Neuronal stem cell (in vitro differentiated cells): ENCODE results near the gene PLA2G12A.

ENCODE experiments used
- DNase-seq: peaks from one replicate; pipeline ENCODE4 v3.0.0-alpha.2; 2013; ENCODE audit warnings: low spot score
- H2AFZ ChIP-seq: one replicate; pipeline ENCODE4 v1.6.1; 2013; ENCODE audit warnings: mild to moderate bottlenecking, low read length, inconsistent platforms
- H2AK5ac ChIP-seq: 2 replicates; pipeline ENCODE4 v1.6.1; 2013; ENCODE audit warnings: low read depth, mild to moderate bottlenecking, inconsistent platforms, low read length, moderate library complexity, mixed read lengths
- H2BK120ac ChIP-seq: 2 replicates; pipeline ENCODE4 v1.6.1; 2013; ENCODE audit warnings: low read depth, mild to moderate bottlenecking, inconsistent platforms, low read length, moderate library complexity, mixed read lengths
- H2BK12ac ChIP-seq: one replicate; pipeline ENCODE4 v1.6.1; 2013; ENCODE audit warnings: low read length, inconsistent platforms
- H2BK15ac ChIP-seq: 2 replicates; pipeline ENCODE4 v1.6.1; 2013; ENCODE audit warnings: mild to moderate bottlenecking, low read length, inconsistent platforms, mixed read lengths
- H2BK5ac ChIP-seq: one replicate; pipeline ENCODE4 v1.6.1; 2013; ENCODE audit warnings: inconsistent platforms, mild to moderate bottlenecking, low read length, moderate library complexity
- H3K14ac ChIP-seq: one replicate; pipeline ENCODE4 v1.6.1; 2013; ENCODE audit warnings: low read length, inconsistent platforms
- H3K18ac ChIP-seq: 2 replicates; pipeline ENCODE4 v1.6.1; 2013; ENCODE audit warnings: low read length, inconsistent platforms
- H3K23ac ChIP-seq: 2 replicates; pipeline ENCODE4 v1.6.1; 2013; ENCODE audit warnings: low read depth, mild to moderate bottlenecking, mixed read lengths, low read length, inconsistent platforms; ENCODE audit not compliant: poor library complexity
- H3K27ac ChIP-seq: replicated peaks from 3 replicates; pipeline ENCODE4 v1.5.1; 2013; ENCODE audit warnings: low read length, inconsistent platforms
- H3K27me3 ChIP-seq, 3 experiments: 2 replicates each; pipeline ENCODE4 v1.6.1; 2013; ENCODE audit warnings: low read length in 3 of 3, mild to moderate bottlenecking in 2 of 3, inconsistent platforms in 1 of 3, low read depth in 1 of 3, mixed read lengths in 1 of 3, moderate library complexity in 1 of 3; ENCODE audit not compliant: control insufficient read depth in 3 of 3, insufficient read depth in 3 of 3
- H3K36me3 ChIP-seq, 2 donors: replicated peaks in 1 of 2; 2 replicates each; pipeline ENCODE4 v1.6.1; 2013; ENCODE audit warnings: low read length in 2 of 2; ENCODE audit not compliant: control insufficient read depth in 2 of 2, insufficient read depth in 2 of 2
- H3K4ac ChIP-seq: 2 replicates; pipeline ENCODE4 v1.6.1; 2013; ENCODE audit warnings: inconsistent platforms, mild to moderate bottlenecking, low read length, moderate library complexity
- H3K4me1 ChIP-seq, 2 donors: 1 replicate in 1 of 2; 2 replicates in 1 of 2; pipeline ENCODE4 v1.6.1; 2013; ENCODE audit warnings: low read length in 2 of 2, low read depth in 1 of 2; ENCODE audit not compliant: control insufficient read depth in 2 of 2, insufficient read depth in 1 of 2
- H3K4me2 ChIP-seq: one replicate; pipeline ENCODE4 v1.6.1; 2013; ENCODE audit warnings: mild to moderate bottlenecking, low read length, inconsistent platforms; ENCODE audit not compliant: insufficient read depth, poor library complexity, severe bottlenecking
- H3K4me3 ChIP-seq, 2 donors: 2 replicates each; pipeline ENCODE4 v1.5.1; 2013; ENCODE audit warnings: low read length in 2 of 2, mild to moderate bottlenecking in 2 of 2, inconsistent platforms in 1 of 2, moderate library complexity in 1 of 2
- H3K79me1 ChIP-seq: one replicate; pipeline ENCODE4 v1.6.1; 2013; ENCODE audit warnings: low read depth, mild to moderate bottlenecking, inconsistent platforms, low read length, moderate library complexity
- H3K9ac ChIP-seq: one replicate; pipeline ENCODE4 v1.6.1; 2013; ENCODE audit warnings: mild to moderate bottlenecking, low read depth, low read length, inconsistent platforms; ENCODE audit not compliant: poor library complexity
- H3K9me3 ChIP-seq, 2 donors: replicated peaks in 1 of 2; 2 replicates each; pipeline versions ENCODE3 to v1.6.1; 2013; ENCODE audit warnings: low read length in 2 of 2, mild to moderate bottlenecking in 2 of 2, inconsistent platforms in 1 of 2, low read depth in 1 of 2, mixed read lengths in 1 of 2, moderate library complexity in 1 of 2; ENCODE audit not compliant: control insufficient read depth in 2 of 2, insufficient read depth in 1 of 2
- H4K8ac ChIP-seq: one replicate; pipeline ENCODE4 v1.6.1; 2013; ENCODE audit warnings: low read depth, mild to moderate bottlenecking, inconsistent platforms, low read length, moderate library complexity
- H4K91ac ChIP-seq: one replicate; pipeline ENCODE4 v1.6.1; 2013; ENCODE audit warnings: low read length, low read depth, mild to moderate bottlenecking, inconsistent platforms; ENCODE audit not compliant: poor library complexity
- WGBS, 2 donors: extraction: QIAGEN DNeasy Blood & Tissue Kit; methylation state at CpG; one replicate each; pipeline ENCODE4 v1.1.7; 2013; ENCODE audit warnings: missing lambda C conversion rate in 2 of 2, mixed read lengths in 1 of 2; ENCODE audit not compliant: insufficient read length in 2 of 2, insufficient replicate concordance in 1 of 2; ENCODE audit errors: extremely low coverage in 2 of 2; 5-methylcytosine and 5-hydroxymethylcytosine counted together

The PLA2G12A gene

GRCh38 chr4:109718759-109719158 is 11.1 kb downstream of the PLA2G12A start:
- no peaks in the 10 kb centered on the region for H3K27me3 ChIP-seq
- no CpG with 5 or more reads among the region's 1 CpG for WGBS, 2 donors
- H3K4me2 ChIP-seq: no peak overlapping the region
- H3K18ac ChIP-seq: no peak overlapping the region
- no peak overlapping the region for H4K91ac ChIP-seq
- peaks cover 0 to 6% of the 10 kb centered on the region in 2 donors for H3K9me3 ChIP-seq
- no peak overlapping the region for H3K27ac ChIP-seq
- DNase-seq: no peak
- H3K4me3 ChIP-seq: no peak overlapping the region
- H3K4me1 ChIP-seq: no peaks in the 10 kb centered on the region
- no peak overlapping the region for H2BK12ac ChIP-seq
- no peak overlapping the region for H3K23ac ChIP-seq
- no peak overlapping the region for H3K9ac ChIP-seq
- H3K36me3 ChIP-seq: peaks cover 1 to 19% of the 10 kb centered on the region in 2 donors
- no peak overlapping the region for H2BK120ac ChIP-seq
- H3K4ac ChIP-seq: no peak overlapping the region
- H3K14ac ChIP-seq: no peak overlapping the region
- H2BK5ac ChIP-seq: no peak overlapping the region
- no peak overlapping the region for H4K8ac ChIP-seq
- H2BK15ac ChIP-seq: no peak overlapping the region
- H3K79me1 ChIP-seq: no peaks in the 10 kb centered on the region
- H2AK5ac ChIP-seq: no peak overlapping the region
- H2AFZ ChIP-seq: no peak overlapping the region

- no peak for DNase-seq
- H3K14ac ChIP-seq: no peak overlapping the region
- no peak overlapping the region for H3K9ac ChIP-seq
- no peak overlapping the region for H2BK12ac ChIP-seq
- H3K36me3 ChIP-seq: peaks cover 1 to 31% of the 10 kb centered on the region in 2 donors
- no peaks in the 10 kb centered on the region for H3K9me3 ChIP-seq
- H2AK5ac ChIP-seq: no peak overlapping the region
- no peak overlapping the region for H4K91ac ChIP-seq
- no CpG with 5 or more reads among the region's 3 CpGs for WGBS, 2 donors
- no peak overlapping the region for H3K4me3 ChIP-seq
- no peak overlapping the region for H3K27ac ChIP-seq
- no peaks in the 10 kb centered on the region for H3K79me1 ChIP-seq
- H3K4me2 ChIP-seq: no peak overlapping the region
- H3K4ac ChIP-seq: no peak overlapping the region
- no peaks in the 10 kb centered on the region for H3K4me1 ChIP-seq
- H3K18ac ChIP-seq: no peak overlapping the region
- H2BK15ac ChIP-seq: no peak overlapping the region
- no peak overlapping the region for H2AFZ ChIP-seq
- H2BK120ac ChIP-seq: no peak overlapping the region
- no peak overlapping the region for H3K23ac ChIP-seq
- H3K27me3 ChIP-seq: no peaks in the 10 kb centered on the region
- no peak overlapping the region for H2BK5ac ChIP-seq
- H4K8ac ChIP-seq: no peak overlapping the region
Observed at GRCh38 chr4:109713500-109713899, 16.4 kb downstream of the PLA2G12A start.

GRCh38 chr4:109708990-109709389 is 20.9 kb downstream of the PLA2G12A start:
- Histone ChIP-seq H3K27ac (no peak overlapping the region), H2BK12ac (no peak overlapping the region), H2AK5ac (no peak overlapping the region), H3K14ac (no peak overlapping the region), H2BK120ac (no peak overlapping the region), H3K9me3 (no peaks in the 10 kb centered on the region), H3K36me3 (peaks cover 3 to 15% of the 10 kb centered on the region in 2 donors), H3K9ac (no peak overlapping the region), H3K18ac (no peak overlapping the region), H3K4me2 (no peak overlapping the region), H2AFZ (no peak overlapping the region), H2BK15ac (no peak overlapping the region), H3K4ac (no peak overlapping the region), H3K4me1 (no peaks in the 10 kb centered on the region), H3K23ac (no peak overlapping the region), H2BK5ac (no peak overlapping the region), H4K8ac (no peak overlapping the region), H3K79me1 (no peaks in the 10 kb centered on the region), H3K27me3 (no peaks in the 10 kb centered on the region), H4K91ac (no peak overlapping the region), H3K4me3 (no peak overlapping the region)
- no peak for DNase-seq
- WGBS, 2 donors: no CpG with 5 or more reads among the region's 1 CpG

GRCh38 chr4:109708435-109708834 is 21.4 kb downstream of the PLA2G12A start:
- no peak overlapping the region for H4K8ac ChIP-seq
- H3K4me3 ChIP-seq: no peak overlapping the region
- H2BK12ac ChIP-seq: no peak overlapping the region
- H3K4ac ChIP-seq: no peak overlapping the region
- no peak overlapping the region for H3K27ac ChIP-seq
- H4K91ac ChIP-seq: no peak overlapping the region
- H3K4me1 ChIP-seq: peaks cover 2 to 5% of the 10 kb centered on the region in 2 donors
- H3K9ac ChIP-seq: no peak overlapping the region
- H3K9me3 ChIP-seq: no peaks in the 10 kb centered on the region
- no peak overlapping the region for H2AFZ ChIP-seq
- peaks cover 3 to 9% of the 10 kb centered on the region in 2 donors for H3K36me3 ChIP-seq
- no peaks in the 10 kb centered on the region for H3K27me3 ChIP-seq
- no peak overlapping the region for H3K23ac ChIP-seq
- H2BK120ac ChIP-seq: no peak overlapping the region
- H3K4me2 ChIP-seq: no peak overlapping the region
- H3K14ac ChIP-seq: no peak overlapping the region
- no peak overlapping the region for H3K18ac ChIP-seq
- H2BK5ac ChIP-seq: no peak overlapping the region
- no peaks in the 10 kb centered on the region for H3K79me1 ChIP-seq
- no peak overlapping the region for H2AK5ac ChIP-seq
- no CpG with 5 or more reads among the region's 2 CpGs for WGBS, 2 donors
- no peak for DNase-seq
- no peak overlapping the region for H2BK15ac ChIP-seq
